ENCODE measurements around the gene TMEM131. TPM values are rescaled to one million over a fixed set of nuclear protein-coding genes. Genes with fewer than 3 reads are reported as not detected.
"Not testable (repeated sequence)": the region's sequence is repeated elsewhere in the genome, so short reads cannot be mapped to it uniquely, and the experiment has no call there.

Gene TMEM131
- total and polyA plus RNA-seq, 7 experiments from 2014 or later = 10.6 to 46.4 (median 40.5) TPM

- DNase-seq (no peak), ATAC-seq (no peak)
- H3K4me3 Mint-ChIP-seq = peak overlapping the region in 1 of 10 donors; percentile 28
- Histone ChIP-seq H3K4me1 (ENCODE audit: control insufficient read depth in 2 of 2, insufficient read depth in 2 of 2, low read length in 2 of 2) (peaks cover 10 to 20% of the 10 kb centered on the region in 2 donors), H3K4me3 (ENCODE audit: low read length) (no peak overlapping the region), H3K27ac (ENCODE audit: low read depth, low read length) (no peak overlapping the region), H3K9me3 (ENCODE audit: control insufficient read depth in 2 of 3, low read length in 3 of 3) (no peaks in the 10 kb centered on the region), H3K27me3 (ENCODE audit: control insufficient read depth in 2 of 2, insufficient read depth in 2 of 2, low read length in 2 of 2) (no peaks in the 10 kb centered on the region), H3K36me3 (ENCODE audit: control insufficient read depth in 2 of 3, insufficient read depth in 3 of 3, low read length in 3 of 3) (no peaks in the 10 kb centered on the region)
- H3K27ac Mint-ChIP-seq = no peak overlapping the region
- CTCF ChIA-PET = no interaction called here
- H3K27me3 Mint-ChIP-seq = no peaks in the 10 kb centered on the region
- peaks cover 24 to 56% (median 38%) of the 10 kb centered on the region in 7 donors for H3K4me1 Mint-ChIP-seq
- peaks cover 0 to 40% (median 28%) of the 10 kb centered on the region in 5 donors for H3K36me3 Mint-ChIP-seq
- intact Hi-C loops (cut with micrococcal nuclease) = no loop called here
- H3K9me3 Mint-ChIP-seq = peaks cover 0 to 24% (median 7%) of the 10 kb centered on the region in 11 donors
- POLR2A ChIA-PET = no interaction called here
Measured at GRCh38 chr2:97868986-97869721, 126.6 kb downstream of the TMEM131 start.

GRCh38 chr2:97863829-97864228 lies 131.9 kb downstream of the TMEM131 start:
- H3K4me1 Mint-ChIP-seq = peaks cover 0 to 17% (median 5%) of the 10 kb centered on the region in 7 donors
- CTCF ChIA-PET = no interaction called here

GRCh38 chr2:97861177-97861576 lies 134.6 kb downstream of the TMEM131 start:
- H3K9me3 ChIP-seq (ENCODE audit: control insufficient read depth in 2 of 3, low read length in 3 of 3) = no peaks in the 10 kb centered on the region
- intact Hi-C loops (cut with micrococcal nuclease) = no loop called here
- DNase-seq (no peak), ATAC-seq (no peak)
- peaks cover 0 to 17% (median 7%) of the 10 kb centered on the region in 3 experiments for H3K36me3 ChIP-seq (ENCODE audit: control insufficient read depth in 2 of 3, insufficient read depth in 3 of 3, low read length in 3 of 3)
- H3K27ac ChIP-seq (ENCODE audit: low read depth, low read length) = no peak overlapping the region
- Mint-ChIP-seq H3K9me3 (peaks cover 2 to 37% (median 18%) of the 10 kb centered on the region in 11 donors), H3K27ac (no peak overlapping the region), H3K4me3 (peak overlapping the region in 1 of 10 donors; percentile 20), H3K4me1 (peaks cover 0 to 17% (median 5%) of the 10 kb centered on the region in 7 donors), H3K27me3 (no peaks in the 10 kb centered on the region), H3K36me3 (peaks cover 18 to 78% (median 59%) of the 10 kb centered on the region in 5 donors)
- no peaks in the 10 kb centered on the region for H3K4me1 ChIP-seq (ENCODE audit: control insufficient read depth in 2 of 2, insufficient read depth in 2 of 2, low read length in 2 of 2)
- no peaks in the 10 kb centered on the region for H3K27me3 ChIP-seq (ENCODE audit: control insufficient read depth in 2 of 2, insufficient read depth in 2 of 2, low read length in 2 of 2)
- POLR2A ChIA-PET = no interaction called here
- H3K4me3 ChIP-seq (ENCODE audit: low read length) = no peak overlapping the region
- CTCF ChIA-PET = no interaction called here

More at GRCh38 chr2:97863829-97864228, 131.9 kb downstream of the TMEM131 start:
- Histone ChIP-seq H3K36me3 (ENCODE audit: control insufficient read depth in 2 of 3, insufficient read depth in 3 of 3, low read length in 3 of 3) (peaks cover 0 to 11% (median 3%) of the 10 kb centered on the region in 3 experiments), H3K9me3 (ENCODE audit: control insufficient read depth in 2 of 3, low read length in 3 of 3) (no peaks in the 10 kb centered on the region), H3K27me3 (ENCODE audit: control insufficient read depth in 2 of 2, insufficient read depth in 2 of 2, low read length in 2 of 2) (no peaks in the 10 kb centered on the region), H3K27ac (ENCODE audit: low read depth, low read length) (no peak overlapping the region), H3K4me3 (ENCODE audit: low read length) (no peak overlapping the region), H3K4me1 (ENCODE audit: control insufficient read depth in 2 of 2, insufficient read depth in 2 of 2, low read length in 2 of 2) (no peaks in the 10 kb centered on the region)
- POLR2A ChIA-PET = no interaction called here
- Mint-ChIP-seq H3K4me3 (no peak overlapping the region), H3K36me3 (peaks cover 12 to 68% (median 54%) of the 10 kb centered on the region in 5 donors), H3K27me3 (no peaks in the 10 kb centered on the region), H3K27ac (no peak overlapping the region), H3K9me3 (peaks cover 2 to 43% (median 19%) of the 10 kb centered on the region in 11 donors)
- DNase-seq = no peak
- ATAC-seq = no peak
- intact Hi-C loops (cut with micrococcal nuclease) = no loop called here

- Histone ChIP-seq H3K4me3 (ENCODE audit: low read length) (no peak overlapping the region), H3K9me3 (ENCODE audit: control insufficient read depth in 2 of 3, low read length in 3 of 3) (no peaks in the 10 kb centered on the region), H3K27me3 (ENCODE audit: control insufficient read depth in 2 of 2, insufficient read depth in 2 of 2, low read length in 2 of 2) (no peaks in the 10 kb centered on the region), H3K4me1 (ENCODE audit: control insufficient read depth in 2 of 2, insufficient read depth in 2 of 2, low read length in 2 of 2) (no peaks in the 10 kb centered on the region), H3K36me3 (ENCODE audit: control insufficient read depth in 2 of 3, insufficient read depth in 3 of 3, low read length in 3 of 3) (peaks cover 0 to 17% (median 7%) of the 10 kb centered on the region in 3 experiments), H3K27ac (ENCODE audit: low read depth, low read length) (no peak overlapping the region)
- no peaks in the 10 kb centered on the region for H3K27me3 Mint-ChIP-seq
- ATAC-seq (no peak), DNase-seq (no peak)
- peaks cover 2 to 26% (median 18%) of the 10 kb centered on the region in 7 donors for H3K4me1 Mint-ChIP-seq
- H3K36me3 Mint-ChIP-seq = peaks cover 17 to 66% (median 49%) of the 10 kb centered on the region in 5 donors
- ChIA-PET POLR2A (no interaction called here), CTCF (no interaction called here)
- H3K4me3 Mint-ChIP-seq = no peak overlapping the region
- no peak overlapping the region for H3K27ac Mint-ChIP-seq
- H3K9me3 Mint-ChIP-seq = peaks cover 0 to 15% (median 4%) of the 10 kb centered on the region in 11 donors
- intact Hi-C loops (cut with micrococcal nuclease) = no loop called here
Measured at GRCh38 chr2:97858442-97858841, 137.3 kb downstream of the TMEM131 start.

GRCh38 chr2:97857553-97857952 lies 138.2 kb downstream of the TMEM131 start:
- no peak for DNase-seq
- Histone ChIP-seq H3K4me1 (ENCODE audit: control insufficient read depth in 2 of 2, insufficient read depth in 2 of 2, low read length in 2 of 2) (no peaks in the 10 kb centered on the region), H3K9me3 (ENCODE audit: control insufficient read depth in 2 of 3, low read length in 3 of 3) (no peaks in the 10 kb centered on the region), H3K27me3 (ENCODE audit: control insufficient read depth in 2 of 2, insufficient read depth in 2 of 2, low read length in 2 of 2) (no peaks in the 10 kb centered on the region), H3K4me3 (ENCODE audit: low read length) (no peak overlapping the region), H3K36me3 (ENCODE audit: control insufficient read depth in 2 of 3, insufficient read depth in 3 of 3, low read length in 3 of 3) (peaks cover 0 to 17% (median 7%) of the 10 kb centered on the region in 3 experiments), H3K27ac (ENCODE audit: low read depth, low read length) (no peak overlapping the region)
- Mint-ChIP-seq H3K4me3 (no peak overlapping the region), H3K27me3 (no peaks in the 10 kb centered on the region), H3K27ac (no peak overlapping the region), H3K9me3 (peaks cover 0 to 6% (median 3%) of the 10 kb centered on the region in 11 donors), H3K4me1 (peaks cover 7 to 28% (median 21%) of the 10 kb centered on the region in 7 donors), H3K36me3 (peaks cover 17 to 63% (median 41%) of the 10 kb centered on the region in 5 donors)
- ATAC-seq = no peak
- ChIA-PET POLR2A (no interaction called here), CTCF (no interaction called here)
- intact Hi-C loops (cut with micrococcal nuclease) = no loop called here

GRCh38 chr2:97853057-97853456 lies 142.7 kb downstream of the TMEM131 start:
- H3K36me3 Mint-ChIP-seq = peaks cover 5 to 44% (median 17%) of the 10 kb centered on the region in 5 donors
- H3K36me3 ChIP-seq (ENCODE audit: control insufficient read depth in 2 of 3, insufficient read depth in 3 of 3, low read length in 3 of 3); ATAC-seq; H3K27me3 Mint-ChIP-seq; CTCF ChIA-PET; H3K9me3 Mint-ChIP-seq; H3K27ac ChIP-seq (ENCODE audit: low read depth, low read length); H3K27ac Mint-ChIP-seq; H3K27me3 ChIP-seq (ENCODE audit: control insufficient read depth in 2 of 2, insufficient read depth in 2 of 2, low read length in 2 of 2); H3K9me3 ChIP-seq (ENCODE audit: control insufficient read depth in 2 of 3, low read length in 3 of 3); POLR2A ChIA-PET; intact Hi-C loops (cut with micrococcal nuclease); H3K4me3 ChIP-seq (ENCODE audit: low read length); DNase-seq: not testable (repeated sequence)
- peaks cover 0 to 12% of the 10 kb centered on the region in 2 donors for H3K4me1 ChIP-seq (ENCODE audit: control insufficient read depth in 2 of 2, insufficient read depth in 2 of 2, low read length in 2 of 2)
- H3K4me3 Mint-ChIP-seq = peak overlapping the region in 2 of 10 donors; percentile 18 to 19
- H3K4me1 Mint-ChIP-seq = peaks cover 30 to 64% (median 51%) of the 10 kb centered on the region in 7 donors

All from naive thymus-derived CD4-positive, alpha-beta T cell (primary cell).